Common myeloid progenitor, CD34-positive (primary cell): ENCODE results near the gene GRK4.

ENCODE experiments used
- CTCF ChIA-PET: fragments of 350-600 bp; sonication (Branson Sonifier 250); formaldehyde crosslinking; loops from one replicate; lab custom pipeline; 2021; ENCODE audit warnings: antibody characterized with exemption; lab: Charles Lee
- POLR2A ChIA-PET: fragments of 350-600 bp; sonication (Branson Sonifier 250); formaldehyde crosslinking; loops from one replicate; lab custom pipeline; 2021; ENCODE audit warnings: antibody characterized with exemption; lab: Charles Lee
- DNase-seq, 3 donors: peaks; one replicate each; pipeline versions ENCODE4 v3.0.0 to v3.0.0-alpha.2; 2013
- H3K27ac ChIP-seq, 2 experiments: 1 replicate in 1 of 2; 2 replicates in 1 of 2; pipeline ENCODE4 v1.7.0; 2013; ENCODE audit warnings: inconsistent platforms in 2 of 2, low read length in 2 of 2, mild to moderate bottlenecking in 2 of 2, low read depth in 1 of 2, moderate library complexity in 1 of 2; ENCODE audit not compliant: severe bottlenecking in 2 of 2, insufficient read depth in 1 of 2, poor library complexity in 1 of 2
- H3K27me3 ChIP-seq, 5 experiments: replicated peaks in 2 of 5; 1 replicate in 3 of 5; 2 replicates in 2 of 5; pipeline versions ENCODE4 v1.6.1 to v1.7.0; 2013; ENCODE audit warnings: low read length in 4 of 5, mild to moderate bottlenecking in 2 of 5, moderate library complexity in 2 of 5, inconsistent platforms in 1 of 5; ENCODE audit not compliant: insufficient read depth in 5 of 5, control insufficient read depth in 4 of 5
- H3K36me3 ChIP-seq, 4 experiments: 1 replicate in 2 of 4; 2 replicates in 2 of 4; pipeline versions ENCODE4 v1.6.1 to v1.7.0; 2013; ENCODE audit warnings: low read length in 3 of 4, control low read depth in 1 of 4, mild to moderate bottlenecking in 1 of 4; ENCODE audit not compliant: control insufficient read depth in 4 of 4, insufficient read depth in 4 of 4
- H3K4me1 ChIP-seq, 4 experiments: 1 replicate in 3 of 4; 2 replicates in 1 of 4; pipeline versions ENCODE4 v1.6.1 to v1.7.1; 2013; ENCODE audit warnings: low read length in 3 of 4, mild to moderate bottlenecking in 3 of 4, control low read depth in 1 of 4, inconsistent platforms in 1 of 4, moderate library complexity in 1 of 4; ENCODE audit not compliant: control insufficient read depth in 4 of 4, insufficient read depth in 4 of 4; ENCODE audit errors: control extremely low read depth in 1 of 4
- H3K4me3 ChIP-seq, 7 experiments: 1 replicate in 4 of 7; 2 replicates in 3 of 7; pipeline versions ENCODE4 v1.5.1 to v1.7.0; 2013; ENCODE audit warnings: mild to moderate bottlenecking in 7 of 7, low read length in 6 of 7, moderate library complexity in 6 of 7, inconsistent platforms in 2 of 7, low read depth in 2 of 7, control low read depth in 1 of 7; ENCODE audit not compliant: insufficient read depth in 4 of 7, control insufficient read depth in 1 of 7; ENCODE audit errors: extremely low read depth in 1 of 7
- H3K9me3 ChIP-seq, 5 experiments: 1 replicate in 4 of 5; 2 replicates in 1 of 5; pipeline versions ENCODE4 v1.6.1 to v1.7.1; 2013; ENCODE audit warnings: low read length in 4 of 5, mild to moderate bottlenecking in 2 of 5, inconsistent platforms in 1 of 5, low read depth in 1 of 5, moderate library complexity in 1 of 5; ENCODE audit not compliant: control insufficient read depth in 4 of 5, insufficient read depth in 2 of 5; ENCODE audit errors: control extremely low read depth in 1 of 5
- WGBS: methylation state at CpG from one replicate; pipeline ENCODE4 v1.1.5; 2013; ENCODE audit not compliant: insufficient coverage; 5-methylcytosine and 5-hydroxymethylcytosine counted together

The GRK4 gene

GRCh38 chr4:2962614-2963174 lies 677 bp upstream of the GRK4 start:
- WGBS = 0% methylated on average over 39 of the region's 40 CpGs
- ChIA-PET POLR2A (interaction anchor here (0.8 to 1.5 kb wide), 2 partner anchors 8 to 9 kb away, joined by 3 read pairs; no protein-coding TSS in a partner anchor), CTCF (interaction anchor here (0.7 to 8.1 kb wide), 8 partner anchors 11 to 204 kb away, joined by 3 to 51 read pairs (median 5); no protein-coding TSS in a partner anchor)
- Histone ChIP-seq H3K27ac (peak overlapping the region; percentile 54 to 89), H3K36me3 (peaks cover 0 to 21% (median 13%) of the 10 kb centered on the region in 4 experiments), H3K27me3 (no peaks in the 10 kb centered on the region), H3K4me3 (peak overlapping the region; percentile 62 to 91 (median 73)), H3K4me1 (peaks cover 8 to 35% (median 28%) of the 10 kb centered on the region in 4 experiments), H3K9me3 (no peaks in the 10 kb centered on the region)
- DNase-seq = peak; percentile 60 to 77 (median 68)

DNA sequence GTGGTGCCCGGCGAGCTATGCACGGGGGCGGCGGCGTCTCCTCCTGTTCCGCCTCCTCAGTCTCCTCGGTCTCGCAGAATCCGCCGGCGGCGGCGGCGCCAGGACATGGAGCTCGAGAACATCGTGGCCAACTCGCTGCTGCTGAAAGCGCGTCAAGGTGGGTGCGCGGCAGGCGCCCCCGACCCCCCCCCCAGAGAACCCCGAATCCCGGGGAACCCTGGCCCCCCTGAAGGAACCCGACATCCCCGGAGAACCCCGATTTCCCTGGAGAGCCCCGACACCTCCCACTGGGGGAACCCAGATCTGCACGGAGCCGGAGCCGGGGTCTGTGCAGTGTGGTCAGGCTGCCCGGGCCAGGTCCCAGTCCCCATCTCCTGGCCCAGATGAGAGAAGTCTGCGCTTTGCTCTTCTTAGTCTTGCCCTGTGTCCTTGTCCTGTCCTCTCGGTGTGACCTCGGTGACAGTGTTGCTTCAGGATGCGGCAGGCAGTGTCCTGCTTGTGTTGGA lies 648 bp downstream of the GRK4 start:
- WGBS = under 1% methylated on average over 23 of the region's 38 CpGs
- no peak for DNase-seq
- CTCF ChIA-PET = interaction anchor here (0.5 to 8.1 kb wide), 9 partner anchors 10 to 81 kb away, joined by 3 to 51 read pairs (median 4); no protein-coding TSS in a partner anchor
- peak overlapping the region; percentile 40 to 91 (median 73) for H3K4me3 ChIP-seq
- no peaks in the 10 kb centered on the region for H3K27me3 ChIP-seq
- POLR2A ChIA-PET = interaction anchor here (0.6 to 1.9 kb wide), 4 partner anchors 9 to 166 kb away, joined by 3 to 5 read pairs (median 3); no protein-coding TSS in a partner anchor
- no peaks in the 10 kb centered on the region for H3K9me3 ChIP-seq
- H3K27ac ChIP-seq = peak overlapping the region in 1 of 2 experiments; percentile 61
- H3K4me1 ChIP-seq = peaks cover 8 to 35% (median 28%) of the 10 kb centered on the region in 4 experiments
- H3K36me3 ChIP-seq = peaks cover 0 to 8% (median 1%) of the 10 kb centered on the region in 4 experiments

DNA sequence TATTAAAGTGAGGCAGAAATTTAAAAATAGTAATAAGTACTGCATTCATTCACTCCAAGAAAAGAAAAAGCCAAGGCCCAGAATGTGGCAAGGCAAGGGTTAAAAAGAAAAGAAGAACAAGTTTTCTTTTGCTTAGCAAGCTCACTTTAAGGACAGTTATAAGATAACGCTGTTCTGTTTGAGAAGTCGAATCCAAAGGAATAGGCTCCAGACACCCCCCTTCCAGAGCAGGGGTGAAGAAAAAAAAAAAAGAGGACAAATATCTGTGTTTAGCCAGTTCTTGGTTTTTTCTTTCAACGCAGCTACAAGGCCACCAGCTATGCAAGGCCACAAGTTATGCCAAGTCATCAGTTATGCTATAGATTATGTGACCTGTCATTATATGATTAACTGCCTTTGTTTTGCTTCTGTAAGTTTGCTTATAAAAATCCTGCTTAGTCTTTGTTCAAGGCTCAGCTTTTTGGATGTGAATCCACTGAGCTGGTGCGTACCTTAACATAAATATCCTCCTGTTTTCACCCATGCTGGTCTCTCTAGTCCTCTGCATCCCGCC lies 1.4 kb downstream of the GRK4 start:
- ChIA-PET POLR2A (interaction anchor here (0.6 to 1.9 kb wide), 2 partner anchors 9 to 1134 kb away, joined by 5 read pairs; no protein-coding TSS in a partner anchor), CTCF (interaction anchor here (0.6 to 8.1 kb wide), 7 partner anchors 9 to 1264 kb away, joined by 3 to 51 read pairs (median 4); no protein-coding TSS in a partner anchor)
- DNase-seq = peak in 2 of 3 donors; percentile 20 to 37
- peak overlapping the region in 1 of 2 experiments; percentile 61 for H3K27ac ChIP-seq
- no peaks in the 10 kb centered on the region for H3K27me3 ChIP-seq
- WGBS = 45% methylated on average over 5 of the region's 5 CpGs
- H3K4me1 ChIP-seq = peaks cover 8 to 35% (median 28%) of the 10 kb centered on the region in 4 experiments
- H3K4me3 ChIP-seq = peak overlapping the region in 6 of 7 experiments; percentile 40 to 91 (median 79)
- H3K9me3 ChIP-seq = no peaks in the 10 kb centered on the region
- H3K36me3 ChIP-seq = peaks cover 0 to 7% (median 0%) of the 10 kb centered on the region in 4 experiments

- no peaks in the 10 kb centered on the region for H3K27me3 ChIP-seq
- H3K4me3 ChIP-seq = peak overlapping the region in 1 of 7 experiments; percentile 91
- H3K4me1 ChIP-seq = peaks cover 8 to 35% (median 28%) of the 10 kb centered on the region in 4 experiments
- no peaks in the 10 kb centered on the region for H3K9me3 ChIP-seq
- DNase-seq = no peak
- peaks cover 0 to 7% (median 0%) of the 10 kb centered on the region in 4 experiments for H3K36me3 ChIP-seq
- POLR2A ChIA-PET = interaction anchor here (0.6 to 1.9 kb wide), 2 partner anchors 8 to 1135 kb away, joined by 5 read pairs; no protein-coding TSS in a partner anchor
- CTCF ChIA-PET = interaction anchor here (0.6 to 8.1 kb wide), 8 partner anchors 9 to 1265 kb away, joined by 3 to 51 read pairs (median 4); no protein-coding TSS in a partner anchor
- no peak overlapping the region for H3K27ac ChIP-seq
- 96% methylated on average over 16 of the region's 16 CpGs for WGBS
Observed at GRCh38 chr4:2965262-2965661, 1.9 kb downstream of the GRK4 start.

DNA sequence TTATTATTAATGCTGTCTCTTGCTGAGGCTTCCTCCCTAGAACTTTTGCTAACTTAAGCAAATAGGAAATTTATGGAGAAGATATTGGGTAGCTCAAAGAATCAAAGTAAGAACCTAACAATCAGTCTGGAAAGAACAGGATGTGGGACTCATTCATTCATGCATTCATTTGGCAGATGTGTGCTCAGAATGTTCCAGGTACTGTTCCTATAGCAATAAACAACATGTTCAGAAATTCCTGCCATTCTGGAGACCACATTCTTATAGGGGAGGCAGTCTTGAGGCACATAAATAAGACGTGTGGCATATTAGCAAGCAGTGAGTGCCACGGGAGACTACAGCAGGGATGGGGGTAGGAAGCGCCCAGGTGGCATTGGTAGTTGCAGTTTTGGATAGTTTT lies 5.0 kb downstream of the GRK4 start:
- ChIA-PET POLR2A (no interaction called here), CTCF (interaction anchor here (2.0 to 8.1 kb wide), 2 partner anchors 9 to 13 kb away, joined by 5 to 51 read pairs; no protein-coding TSS in a partner anchor)
- H3K36me3 ChIP-seq = peaks cover 0 to 3% (median 0%) of the 10 kb centered on the region in 4 experiments
- no peak for DNase-seq
- WGBS = 100% methylated on average over 2 of the region's 3 CpGs
- no peak overlapping the region for H3K4me3 ChIP-seq
- H3K27me3 ChIP-seq = no peaks in the 10 kb centered on the region
- H3K4me1 ChIP-seq = peaks cover 0 to 15% (median 10%) of the 10 kb centered on the region in 4 experiments
- H3K27ac ChIP-seq = no peak overlapping the region
- no peaks in the 10 kb centered on the region for H3K9me3 ChIP-seq

DNA sequence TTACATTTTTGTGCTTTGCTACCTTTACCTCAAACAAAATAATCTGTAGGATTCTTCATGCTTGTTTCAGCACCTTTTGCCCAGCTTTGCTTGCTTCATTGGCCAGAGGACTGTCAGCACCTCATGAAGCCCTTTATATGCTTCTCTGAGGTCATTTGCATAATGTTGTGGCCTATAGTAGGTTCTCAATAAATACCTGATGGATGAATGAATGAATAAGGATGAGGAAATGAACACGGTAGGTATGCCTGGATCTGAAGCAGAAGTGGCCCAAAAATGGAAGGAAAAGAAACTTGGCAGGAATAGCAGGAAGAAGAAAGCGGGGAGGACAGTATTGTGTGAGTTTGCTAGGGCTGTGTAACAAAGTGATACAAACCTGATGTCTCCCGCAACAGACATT lies 7.9 kb downstream of the GRK4 start:
- ChIA-PET POLR2A (interaction anchor here (0.6 kb wide), 1 partner anchor 9 kb away, joined by 3 read pairs; no protein-coding TSS in a partner anchor), CTCF (no interaction called here)
- Histone ChIP-seq H3K27me3 (no peaks in the 10 kb centered on the region), H3K4me1 (no peaks in the 10 kb centered on the region), H3K9me3 (no peaks in the 10 kb centered on the region), H3K27ac (no peak overlapping the region), H3K36me3 (no peaks in the 10 kb centered on the region), H3K4me3 (no peak overlapping the region)
- no peak for DNase-seq
- 100% methylated on average over 3 of the region's 3 CpGs for WGBS
